Motor neuron (in vitro differentiated cells): ENCODE measurements around the gene SERPINF2. TPM values are rescaled to one million over a fixed set of nuclear protein-coding genes. Genes with fewer than 3 reads are reported as not detected.
"Not testable (repeated sequence)": the region's sequence is repeated elsewhere in the genome, so short reads cannot be mapped to it uniquely, and the experiment has no call there.

Source experiments
- ATAC-seq, 8 experiments: fragments of 200-7000 bp; cut with Tn5 transposase; replicated peaks in 6 of 8; 2 replicates each; pipeline ENCODE4 v1.8.0; 2021; ENCODE audit warnings: mild to moderate bottlenecking in 8 of 8, moderate library complexity in 8 of 8
- H3K27ac ChIP-seq, 2 donors: fragments of 250-450 bp; sonication (Bioruptor Pico); 2 replicates each; pipeline ENCODE4 v1.9.0; 2021; ENCODE audit warnings: antibody characterized with exemption in 2 of 2, mild to moderate bottlenecking in 2 of 2, moderate library complexity in 1 of 2
- H3K4me1 ChIP-seq, 2 donors: fragments of 250-450 bp; sonication (Bioruptor Pico); replicated peaks in 1 of 2; 2 replicates each; pipeline ENCODE4 v1.6.1; 2021; ENCODE audit warnings: antibody characterized with exemption in 2 of 2, mild to moderate bottlenecking in 2 of 2, moderate library complexity in 1 of 2
- H3K4me3 ChIP-seq, 5 donors: fragments of 250-450 bp; sonication (Bioruptor Pico); 2 replicates each; pipeline ENCODE4 v1.9.0; 2021; ENCODE audit warnings: antibody characterized with exemption in 5 of 5, mild to moderate bottlenecking in 5 of 5, moderate library complexity in 4 of 5
- WGBS, 10 experiments: fragments of 450-650 bp; shearing (Covaris generic); methylation state at CpG; one replicate each; pipeline ENCODE4 v1.0.0; 2022; 5-methylcytosine and 5-hydroxymethylcytosine counted together
- in situ Hi-C, 9 experiments: fragments of 400-800 bp; cut with MboI; loops; one replicate each; pipeline ENCODE4 v1.15.0; 2021; ENCODE audit warnings: low sequenced_read_pairs in 9 of 9, low pct_unique_long_range_greater_than_20kb in 2 of 9; ENCODE audit not compliant: unreplicated experiment in 9 of 9
- total RNA-seq, 8 experiments: library from RNA; unstranded; fragments of 300-600 nt; gene quantifications; 2 replicates each; pipeline versions ENCODE4 v1.2.3 to v1.2.4, GENCODE V29; 2022

The SERPINF2 gene
- total RNA-seq, 8 experiments from 2014 or later, result 0.11 to 0.63 (median 0.30) TPM

GRCh38 chr17:1730326-1731193 is 12.1 kb upstream of the SERPINF2 start:
- ATAC-seq, result peak; percentile 65 to 81 (median 75)
- Histone ChIP-seq H3K4me3 (no peak overlapping the region), H3K4me1 (peaks cover 0 to 10% of the 10 kb centered on the region in 2 donors), H3K27ac (peak overlapping the region in 1 of 2 donors; percentile 75)
- in situ Hi-C loops, result no loop called here
- WGBS, 10 experiments, result 60 to 100% (median 80%) methylated on average over 1 to 4 of the region's 40 CpGs; no CpG with 5 or more reads in 5 of the 10 experiments

DNA sequence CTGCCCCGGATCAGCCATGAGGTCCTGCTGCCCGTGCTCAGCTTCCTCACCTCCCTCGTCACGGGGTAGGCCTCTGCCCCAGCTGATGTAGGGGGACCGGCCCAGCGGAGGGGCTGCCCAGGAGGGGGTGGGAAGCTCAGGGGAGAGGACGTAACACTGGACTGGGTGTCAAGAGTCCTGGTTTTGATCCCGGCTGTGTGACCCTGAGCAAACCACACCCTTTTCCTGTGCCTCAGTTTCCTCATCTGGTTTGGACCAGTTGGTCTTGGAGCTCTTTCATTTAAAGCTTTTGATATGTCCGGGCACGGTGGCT is 11.5 kb upstream of the SERPINF2 start:
- WGBS, 10 experiments, result 10% methylated on average over 2 of the region's 10 CpGs; no CpG with 5 or more reads in 9 of the 10 experiments
- no peak overlapping the region for H3K27ac ChIP-seq
- peaks cover 0 to 11% of the 10 kb centered on the region in 2 donors for H3K4me1 ChIP-seq
- no peak for ATAC-seq
- in situ Hi-C loops, result no loop called here
- no peak overlapping the region for H3K4me3 ChIP-seq

- ATAC-seq, result no peak
- no peak overlapping the region for H3K4me3 ChIP-seq
- H3K27ac ChIP-seq, result no peak overlapping the region
- peaks cover 0 to 23% of the 10 kb centered on the region in 2 donors for H3K4me1 ChIP-seq
- WGBS, 10 experiments, result 90 to 100% (median 96%) methylated on average over 1 to 4 of the region's 22 CpGs; no CpG with 5 or more reads in 7 of the 10 experiments
- in situ Hi-C loops, result no loop called here
These were observed 10.3 kb upstream of the SERPINF2 start for GRCh38 chr17:1732241-1732832.

- peaks cover 0 to 24% of the 10 kb centered on the region in 2 donors for H3K4me1 ChIP-seq
- WGBS, 10 experiments, result 56 to 83% (median 79%) methylated on average over 2 to 8 of the region's 11 CpGs; no CpG with 5 or more reads in 4 of the 10 experiments
- ATAC-seq, result no peak
- H3K27ac ChIP-seq, result no peak overlapping the region
- in situ Hi-C loops, result no loop called here
- H3K4me3 ChIP-seq, result no peak overlapping the region
These were observed 9.8 kb upstream of the SERPINF2 start for GRCh38 chr17:1732833-1733321.

DNA sequence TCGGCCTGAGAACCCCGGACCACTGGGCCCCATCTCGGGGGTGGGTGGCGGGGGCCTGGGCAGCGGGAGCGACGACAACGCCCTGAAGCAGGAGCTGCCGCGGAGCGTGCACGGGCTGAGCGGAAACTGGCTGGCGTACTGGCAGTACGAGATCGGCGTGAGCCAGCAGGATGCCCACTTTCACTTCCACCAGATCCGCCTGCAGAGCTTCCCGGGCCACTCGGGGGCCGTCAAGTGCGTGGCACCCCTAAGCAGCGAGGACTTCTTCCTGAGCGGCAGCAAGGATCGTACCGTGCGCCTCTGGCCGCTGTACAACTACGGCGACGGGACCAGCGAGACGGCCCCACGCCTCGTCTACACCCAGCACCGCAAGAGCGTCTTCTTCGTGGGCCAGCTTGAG is 8.9 kb upstream of the SERPINF2 start:
- H3K4me3 ChIP-seq, result no peak overlapping the region
- ATAC-seq, result no peak
- in situ Hi-C loops, result no loop called here
- H3K27ac ChIP-seq, result no peak overlapping the region
- peaks cover 0 to 24% of the 10 kb centered on the region in 2 donors for H3K4me1 ChIP-seq
- 88 to 100% methylated on average over 1 to 9 of the region's 38 CpGs; no CpG with 5 or more reads in 8 of the 10 experiments for whole genome bisulfite sequencing, 10 experiments

GRCh38 chr17:1735418-1735817 is 7.3 kb upstream of the SERPINF2 start:
- H3K4me1 ChIP-seq, result peaks cover 0 to 18% of the 10 kb centered on the region in 2 donors
- H3K4me3 ChIP-seq, result no peak overlapping the region
- ATAC-seq, result no peak
- 91 to 100% (median 96%) methylated on average over 1 to 8 of the region's 10 CpGs; no CpG with 5 or more reads in 7 of the 10 experiments for WGBS, 10 experiments
- H3K27ac ChIP-seq, result no peak overlapping the region
- in situ Hi-C loops, result no loop called here

DNA sequence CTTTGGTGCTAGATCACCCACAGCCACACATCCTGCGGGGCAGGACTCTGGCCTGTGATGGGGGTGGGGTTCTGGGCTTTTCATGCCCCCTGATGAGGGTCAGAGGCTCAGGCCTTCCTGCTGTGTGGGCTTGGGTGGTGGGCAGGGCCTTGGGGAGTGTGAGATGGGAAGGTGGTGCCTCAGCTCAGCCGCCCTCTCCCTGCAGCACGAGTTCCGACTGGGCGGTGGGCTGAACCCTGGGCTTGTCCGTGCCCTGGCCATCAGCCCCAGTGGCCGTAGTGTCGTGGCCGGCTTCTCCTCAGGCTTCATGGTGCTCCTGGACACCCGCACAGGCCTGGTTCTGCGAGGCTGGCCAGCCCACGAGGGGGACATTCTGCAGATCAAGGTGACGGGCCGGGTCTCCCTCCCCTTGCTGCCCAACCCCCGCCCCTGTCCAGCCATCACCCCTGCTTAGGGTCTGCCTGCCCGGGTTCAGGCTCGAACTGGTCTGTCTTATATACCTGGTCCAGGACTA is 6.8 kb upstream of the SERPINF2 start:
- Histone ChIP-seq H3K4me3 (no peak overlapping the region), H3K27ac (no peak overlapping the region), H3K4me1 (peaks cover 0 to 14% of the 10 kb centered on the region in 2 donors)
- ATAC-seq, result peak in 1 of 8 experiments; percentile 5
- in situ Hi-C loops, result no loop called here
- 100% methylated on average over 1 of the region's 17 CpGs; no CpG with 5 or more reads in 9 of the 10 experiments for WGBS, 10 experiments

DNA sequence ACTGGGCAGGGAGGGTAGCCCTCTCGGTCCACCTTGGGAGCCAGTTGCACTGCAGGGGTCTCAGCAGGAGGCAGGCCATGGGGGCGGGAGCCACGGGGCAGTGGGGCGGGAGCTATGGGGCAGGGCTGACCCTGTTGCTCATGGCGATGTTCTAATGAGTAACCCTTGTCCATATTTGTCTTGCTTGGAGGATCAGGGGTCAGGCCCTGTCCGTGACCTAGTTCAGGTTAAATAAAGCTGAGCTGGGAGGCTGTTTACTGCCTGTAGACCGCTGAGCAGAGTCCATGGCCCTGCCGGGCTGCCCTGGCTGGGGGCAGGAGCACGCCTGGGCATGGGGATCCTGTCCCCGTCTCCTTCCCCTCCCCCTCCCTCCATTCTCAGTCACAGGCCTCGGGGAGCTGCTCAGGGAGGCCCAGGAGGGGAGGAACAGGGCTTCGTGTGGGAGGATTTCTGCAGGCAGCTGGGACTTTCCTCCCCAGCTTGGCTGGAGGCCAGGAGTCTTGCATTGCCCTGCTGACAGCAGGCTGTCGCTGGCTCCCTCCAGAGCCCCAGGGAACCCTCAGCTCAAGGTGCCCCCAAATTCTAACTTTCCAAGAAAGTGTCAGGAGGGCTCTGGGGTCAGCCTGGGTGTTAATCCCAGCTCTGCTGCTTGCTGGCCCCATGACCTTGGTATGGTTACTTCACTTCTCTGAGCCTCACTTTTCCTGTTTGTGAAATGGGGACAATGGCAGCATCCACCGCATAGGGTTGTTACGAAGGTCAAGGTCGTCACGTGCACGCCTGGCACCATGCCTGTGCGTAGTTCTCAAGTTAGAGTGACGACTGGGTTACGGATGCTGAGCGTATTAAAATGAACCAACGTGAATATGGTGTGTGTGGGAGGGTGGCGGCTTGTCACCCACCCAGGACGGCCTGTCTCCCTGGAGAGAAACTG is 6.1 kb upstream of the SERPINF2 start:
- H3K27ac ChIP-seq, result peak overlapping the region in 1 of 2 donors; percentile 17

GRCh38 chr17:1737531-1738291 is 5.0 kb upstream of the SERPINF2 start:
- WGBS, 10 experiments, result 78 to 100% (median 93%) methylated on average over 1 to 8 of the region's 21 CpGs; no CpG with 5 or more reads in 4 of the 10 experiments
- Histone ChIP-seq H3K4me3 (no peak overlapping the region), H3K4me1 (peaks cover 5 to 22% of the 10 kb centered on the region in 2 donors), H3K27ac (no peak overlapping the region)
- ATAC-seq, result no peak
- in situ Hi-C loops, result no loop called here

More for the DNA sequence above, 6.1 kb upstream of the SERPINF2 start:
- in situ Hi-C loops, result no loop called here
- Histone ChIP-seq H3K4me3 (no peak overlapping the region), H3K4me1 (peaks cover 0 to 14% of the 10 kb centered on the region in 2 donors)
- 29 to 93% (median 84%) methylated on average over 1 to 11 of the region's 25 CpGs; no CpG with 5 or more reads in 4 of the 10 experiments for WGBS, 10 experiments
- ATAC-seq, result peak; percentile 45 to 94 (median 82)

- in situ Hi-C loops, H3K4me3 ChIP-seq: not testable (repeated sequence)
- H3K27ac ChIP-seq, result peak overlapping the region in 1 of 2 donors; percentile 3
- 27 to 100% (median 40%) methylated on average over 1 to 3 of the region's 7 CpGs; no CpG with 5 or more reads in 7 of the 10 experiments for WGBS, 10 experiments
- peaks cover 5 to 19% of the 10 kb centered on the region in 2 donors for H3K4me1 ChIP-seq
- peak in 4 of 8 experiments; percentile 10 to 62 (median 34) for ATAC-seq
These were observed 772 bp upstream of the SERPINF2 start for GRCh38 chr17:1741899-1742298.

- ATAC-seq, result peak in 5 of 8 experiments; percentile 6 to 47 (median 14)
These were observed 393 bp downstream of the SERPINF2 start for GRCh38 chr17:1743088-1743439.

More at GRCh38 chr17:1743088-1743439, 393 bp downstream of the SERPINF2 start:
- no peak overlapping the region for H3K27ac ChIP-seq
- in situ Hi-C loops, result no loop called here
- WGBS, 10 experiments, result 100% methylated on average over 1 of the region's 2 CpGs; no CpG with 5 or more reads in 9 of the 10 experiments
- H3K4me1 ChIP-seq, result peaks cover 5 to 14% of the 10 kb centered on the region in 2 donors
- H3K4me3 ChIP-seq, result no peak overlapping the region
